ENCODE results near the gene LPP.

GRCh38 chr3:188209034-188209433 is 55.1 kb downstream of the LPP start:
- TF ChIP-seq HNF1B (CRISPR knock-in tag; IDR thresholded peaks at IDR 0.05) = no peak
- no peak for TF ChIP-seq ZSCAN21 (CRISPR knock-in tag; IDR thresholded peaks at IDR 0.05; ENCODE audit: borderline replicate concordance)
- TF ChIP-seq CTCF (CRISPR knock-in tag; IDR thresholded peaks at IDR 0.05) = no peak
- TF ChIP-seq ZSCAN31 (CRISPR knock-in tag; IDR thresholded peaks at IDR 0.05; ENCODE audit: low read depth) = no peak
- TF ChIP-seq ATF6 (CRISPR knock-in tag; conservative IDR thresholded peaks at IDR 0.05) = no peak
- TF ChIP-seq JUND (CRISPR knock-in tag; IDR thresholded peaks at IDR 0.05) = no peak
- TF ChIP-seq E2F1 (CRISPR knock-in tag; IDR thresholded peaks at IDR 0.05) = no peak
- TF ChIP-seq ZNF747 (CRISPR knock-in tag; IDR thresholded peaks at IDR 0.05; ENCODE audit: borderline replicate concordance) = no peak
- no peak for TF ChIP-seq NR2C2 (CRISPR knock-in tag; IDR thresholded peaks at IDR 0.05; ENCODE audit: borderline replicate concordance)
- TF ChIP-seq HMG20B (CRISPR knock-in tag; conservative IDR thresholded peaks at IDR 0.05) = no peak
